Endodermal cell (in vitro differentiated cells): Measurements from ENCODE around the gene DLGAP1. TPM values are rescaled to one million over a fixed set of nuclear protein-coding genes. Genes with fewer than 3 reads are reported as not detected.

ENCODE experiments used
- DNase-seq: peaks from one replicate; pipeline ENCODE4 v3.0.0-alpha.2; 2017
- H3K27ac ChIP-seq: 2 replicates; pipeline ENCODE4 v1.5.1; 2013; ENCODE audit warnings: mild to moderate bottlenecking, low read depth, low read length, moderate library complexity
- H3K27me3 ChIP-seq: 2 replicates; pipeline ENCODE4 v1.6.1; 2013; ENCODE audit warnings: mild to moderate bottlenecking, low read length, moderate library complexity; ENCODE audit not compliant: insufficient read depth, control insufficient read depth, poor library complexity, severe bottlenecking
- H3K36me3 ChIP-seq: 2 replicates; pipeline ENCODE4 v1.7.0; 2013; ENCODE audit warnings: mild to moderate bottlenecking, low read length, moderate library complexity; ENCODE audit not compliant: control insufficient read depth, insufficient read depth
- H3K4me1 ChIP-seq: one replicate; pipeline ENCODE4 v1.7.0; 2013; ENCODE audit warnings: low read length; ENCODE audit not compliant: control insufficient read depth, insufficient read depth
- H3K4me3 ChIP-seq: 2 replicates; pipeline ENCODE4 v1.5.1; 2013; ENCODE audit warnings: mild to moderate bottlenecking, low read length, moderate library complexity
- H3K9ac ChIP-seq: 2 replicates; pipeline ENCODE4 v1.6.1; 2013; ENCODE audit warnings: mild to moderate bottlenecking, low read length, moderate library complexity; ENCODE audit not compliant: poor library complexity, severe bottlenecking; ENCODE audit errors: extremely low read depth
- H3K9me3 ChIP-seq: 2 replicates; pipeline ENCODE4 v1.6.1; 2013; ENCODE audit warnings: mild to moderate bottlenecking, low read length, moderate library complexity; ENCODE audit not compliant: control insufficient read depth
- H3K27ac Mint-ChIP-seq: 2 replicates; pipeline ENCODE4 v1.8.0; 2020; ENCODE audit warnings: mixed read lengths
- H3K27me3 Mint-ChIP-seq: 2 replicates; pipeline ENCODE4 v1.8.0; 2021; ENCODE audit warnings: mild to moderate bottlenecking, mixed read lengths; ENCODE audit not compliant: insufficient read depth
- H3K36me3 Mint-ChIP-seq: 2 replicates; pipeline ENCODE4 v1.8.0; 2020; ENCODE audit warnings: low read depth, mixed read lengths
- H3K4me1 Mint-ChIP-seq: 2 replicates; pipeline ENCODE4 v1.8.0; 2020; ENCODE audit warnings: mixed read lengths
- H3K4me3 Mint-ChIP-seq: 2 replicates; pipeline ENCODE4 v1.8.0; 2020; ENCODE audit warnings: mild to moderate bottlenecking, moderate library complexity, mixed read lengths
- H3K9me3 Mint-ChIP-seq: 2 replicates; pipeline ENCODE4 v1.8.0; 2020; ENCODE audit warnings: mild to moderate bottlenecking, mixed read lengths
- WGBS, 2 experiments: methylation state at CpG; one replicate each; pipeline versions ENCODE4 v1.1.5 to v1.1.7; 2013; ENCODE audit warnings: missing lambda C conversion rate in 2 of 2, mixed read lengths in 1 of 2; ENCODE audit not compliant: insufficient coverage in 1 of 2, insufficient read length in 1 of 2; 5-methylcytosine and 5-hydroxymethylcytosine counted together
- total RNA-seq, 2 donors: library from RNA; stranded (reverse); fragmentation: NEBNext Ultra II Directional in 1 of 2; extraction: Animal tissue kit (Norgen Biotek cat#: 25700) in 1 of 2; gene quantifications; 2 replicates in 1 of 2; 3 replicates in 1 of 2; pipeline ENCODE4 v1.2.1, GENCODE V29; 2021
- TF ChIP-seq, protein P1 (sequence below): fragments of 200-600 bp; sonication (generic); conservative IDR thresholded peaks from 2 replicates; pipeline ENCODE4 v1.5.0; 2021; ENCODE audit warnings: antibody characterized with exemption, mild to moderate bottlenecking

DLGAP1 gene
- total RNA-seq, 2 donors from 2014 or later: 11.5 to 21.5 TPM

DNA sequence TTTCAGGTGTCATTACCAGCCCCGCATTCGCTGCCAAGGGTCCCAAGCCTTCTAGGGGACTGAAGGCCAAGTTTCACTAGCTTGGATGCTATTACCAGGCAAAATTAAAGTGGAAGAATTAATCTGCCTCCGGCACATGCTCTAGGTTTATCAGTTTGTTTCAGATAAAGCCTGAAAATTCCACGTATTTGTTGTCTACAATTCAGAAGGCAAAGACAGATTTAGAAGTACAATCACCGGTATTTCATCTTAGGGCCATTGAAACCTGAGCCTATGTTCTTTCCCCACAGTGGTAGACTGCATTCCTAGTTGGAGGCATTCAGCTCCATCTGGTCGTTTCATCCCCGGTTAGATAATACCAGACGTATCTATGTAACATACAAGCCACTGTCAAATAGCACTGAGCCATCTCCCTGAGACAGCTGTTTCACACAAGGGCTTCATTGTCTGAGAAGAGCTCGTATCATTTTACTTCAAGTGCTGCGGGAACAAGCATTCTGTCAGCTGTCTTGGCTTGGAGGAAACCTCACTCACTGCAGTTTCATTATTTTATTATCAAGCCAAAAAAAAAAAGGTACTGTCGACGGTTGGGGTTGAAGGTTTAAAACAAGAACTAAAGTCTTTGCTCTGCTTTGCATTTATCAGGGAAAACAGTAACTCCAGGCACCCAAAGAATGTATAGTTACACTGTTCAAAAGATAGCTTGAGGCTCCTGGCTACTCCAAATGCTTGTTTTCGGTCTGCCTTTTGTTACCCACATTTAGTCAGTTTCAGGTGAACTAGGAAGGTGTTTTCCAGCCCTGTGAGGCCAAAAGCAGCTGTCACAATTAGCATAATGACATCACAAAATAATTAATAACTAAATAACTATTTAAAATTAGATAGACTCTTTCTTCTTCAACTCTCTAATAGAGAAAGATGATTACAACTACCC lies 928.4 kb downstream of the DLGAP1 start:
- peaks cover 34% of the 10 kb centered on the region for H3K4me1 Mint-ChIP-seq
- Histone ChIP-seq H3K4me1 (peaks cover 6% of the 10 kb centered on the region), H3K4me3 (no peak overlapping the region), H3K27ac (peak overlapping the region; percentile 90), H3K27me3 (no peaks in the 10 kb centered on the region), H3K9me3 (peaks cover 17% of the 10 kb centered on the region), H3K9ac (no peak overlapping the region), H3K36me3 (peaks cover 7% of the 10 kb centered on the region)
- H3K4me3 Mint-ChIP-seq: no peak overlapping the region
- no peaks in the 10 kb centered on the region for H3K27me3 Mint-ChIP-seq
- peaks cover 5% of the 10 kb centered on the region for H3K36me3 Mint-ChIP-seq
- peak overlapping the region; percentile 44 for H3K27ac Mint-ChIP-seq
- WGBS, 2 experiments: 50 to 66% methylated on average over 10 to 13 of the region's 13 CpGs
- no peak for DNase-seq
- TF ChIP-seq, protein P1, sequence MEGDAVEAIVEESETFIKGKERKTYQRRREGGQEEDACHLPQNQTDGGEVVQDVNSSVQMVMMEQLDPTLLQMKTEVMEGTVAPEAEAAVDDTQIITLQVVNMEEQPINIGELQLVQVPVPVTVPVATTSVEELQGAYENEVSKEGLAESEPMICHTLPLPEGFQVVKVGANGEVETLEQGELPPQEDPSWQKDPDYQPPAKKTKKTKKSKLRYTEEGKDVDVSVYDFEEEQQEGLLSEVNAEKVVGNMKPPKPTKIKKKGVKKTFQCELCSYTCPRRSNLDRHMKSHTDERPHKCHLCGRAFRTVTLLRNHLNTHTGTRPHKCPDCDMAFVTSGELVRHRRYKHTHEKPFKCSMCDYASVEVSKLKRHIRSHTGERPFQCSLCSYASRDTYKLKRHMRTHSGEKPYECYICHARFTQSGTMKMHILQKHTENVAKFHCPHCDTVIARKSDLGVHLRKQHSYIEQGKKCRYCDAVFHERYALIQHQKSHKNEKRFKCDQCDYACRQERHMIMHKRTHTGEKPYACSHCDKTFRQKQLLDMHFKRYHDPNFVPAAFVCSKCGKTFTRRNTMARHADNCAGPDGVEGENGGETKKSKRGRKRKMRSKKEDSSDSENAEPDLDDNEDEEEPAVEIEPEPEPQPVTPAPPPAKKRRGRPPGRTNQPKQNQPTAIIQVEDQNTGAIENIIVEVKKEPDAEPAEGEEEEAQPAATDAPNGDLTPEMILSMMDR: no peak
- H3K9me3 Mint-ChIP-seq: peaks cover 20% of the 10 kb centered on the region

DNA sequence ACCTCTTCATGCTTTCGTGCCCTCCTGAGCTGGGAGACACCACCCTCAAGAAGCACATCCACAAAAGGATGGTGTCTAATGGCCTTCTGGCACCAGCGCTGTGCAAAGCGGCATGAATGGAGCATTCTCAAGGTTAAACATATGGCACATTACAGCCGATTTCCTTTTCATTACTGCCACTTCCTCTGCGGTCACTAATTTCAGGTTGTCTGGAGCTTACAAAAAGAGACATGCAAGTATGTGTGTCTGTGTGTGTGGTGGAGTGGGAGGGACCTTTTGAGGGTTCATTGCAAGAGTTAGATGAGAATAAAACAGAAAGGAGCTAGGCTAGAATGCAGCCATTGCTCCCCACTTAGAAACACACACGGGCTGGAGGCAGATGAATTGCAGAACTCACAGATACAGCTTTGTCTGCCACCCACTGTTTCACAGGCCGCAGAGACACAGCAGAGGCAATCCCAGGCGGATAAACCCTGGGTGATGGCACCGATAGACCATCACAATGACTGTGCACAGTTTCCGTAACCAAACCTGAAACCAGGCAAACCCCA lies 929.2 kb downstream of the DLGAP1 start:
- no peak overlapping the region for H3K4me3 Mint-ChIP-seq

DNA sequence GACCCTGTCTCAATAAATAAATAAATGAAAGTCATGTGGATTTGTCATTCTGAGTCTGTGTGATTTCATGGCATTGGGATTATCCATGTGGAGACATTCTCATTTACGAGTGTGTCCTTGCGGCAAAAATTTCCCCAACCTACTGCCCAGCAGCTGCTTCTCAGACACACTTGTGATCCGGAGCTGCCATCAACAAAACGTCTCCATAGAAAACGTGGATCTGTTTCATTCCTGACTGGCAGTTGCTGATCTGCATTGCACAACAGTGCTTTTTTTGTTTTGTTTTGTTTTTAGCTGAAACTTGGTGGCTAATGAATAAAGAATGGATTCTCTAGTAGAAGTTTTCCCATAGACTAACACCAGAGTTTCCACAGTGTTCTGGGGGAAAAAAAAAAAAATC lies 930.4 kb downstream of the DLGAP1 start:
- Mint-ChIP-seq H3K9me3 (peaks cover 20% of the 10 kb centered on the region), H3K4me3 (no peak overlapping the region), H3K27ac (no peak overlapping the region), H3K27me3 (no peaks in the 10 kb centered on the region), H3K4me1 (peaks cover 42% of the 10 kb centered on the region), H3K36me3 (peaks cover 5% of the 10 kb centered on the region)
- DNase-seq: no peak
- WGBS, 2 experiments: 92 to 96% methylated on average over 2 to 5 of the region's 5 CpGs
- H3K4me1 ChIP-seq: peaks cover 17% of the 10 kb centered on the region
- no peaks in the 10 kb centered on the region for H3K27me3 ChIP-seq
- no peak overlapping the region for H3K27ac ChIP-seq
- peaks cover 7% of the 10 kb centered on the region for H3K36me3 ChIP-seq
- no peak overlapping the region for H3K9ac ChIP-seq
- H3K9me3 ChIP-seq: peaks cover 17% of the 10 kb centered on the region
- no peak overlapping the region for H3K4me3 ChIP-seq
- TF ChIP-seq, protein P1: no peak

More for the DNA sequence above, 929.2 kb downstream of the DLGAP1 start:
- Mint-ChIP-seq H3K27me3 (no peaks in the 10 kb centered on the region), H3K27ac (peak overlapping the region; percentile 44), H3K4me1 (peaks cover 42% of the 10 kb centered on the region), H3K36me3 (peaks cover 5% of the 10 kb centered on the region), H3K9me3 (peaks cover 20% of the 10 kb centered on the region)
- peak; percentile 49 for DNase-seq
- H3K9me3 ChIP-seq: peaks cover 17% of the 10 kb centered on the region
- H3K4me1 ChIP-seq: peaks cover 9% of the 10 kb centered on the region
- TF ChIP-seq, protein P1: no peak
- H3K27ac ChIP-seq: peak overlapping the region; percentile 90
- H3K9ac ChIP-seq: no peak overlapping the region
- no peaks in the 10 kb centered on the region for H3K27me3 ChIP-seq
- WGBS, 2 experiments: 88 to 90% methylated on average over 10 of the region's 10 CpGs
- peaks cover 7% of the 10 kb centered on the region for H3K36me3 ChIP-seq
- no peak overlapping the region for H3K4me3 ChIP-seq
